Measurements from ENCODE around the gene C2orf92. TPM values are rescaled to one million over a fixed set of nuclear protein-coding genes. Genes with fewer than 3 reads are reported as not detected.

The C2orf92 gene
- total and polyA plus RNA-seq, 4 experiments from 2014 or later: 13.0 to 13.3 TPM; not detected in 2

DNA sequence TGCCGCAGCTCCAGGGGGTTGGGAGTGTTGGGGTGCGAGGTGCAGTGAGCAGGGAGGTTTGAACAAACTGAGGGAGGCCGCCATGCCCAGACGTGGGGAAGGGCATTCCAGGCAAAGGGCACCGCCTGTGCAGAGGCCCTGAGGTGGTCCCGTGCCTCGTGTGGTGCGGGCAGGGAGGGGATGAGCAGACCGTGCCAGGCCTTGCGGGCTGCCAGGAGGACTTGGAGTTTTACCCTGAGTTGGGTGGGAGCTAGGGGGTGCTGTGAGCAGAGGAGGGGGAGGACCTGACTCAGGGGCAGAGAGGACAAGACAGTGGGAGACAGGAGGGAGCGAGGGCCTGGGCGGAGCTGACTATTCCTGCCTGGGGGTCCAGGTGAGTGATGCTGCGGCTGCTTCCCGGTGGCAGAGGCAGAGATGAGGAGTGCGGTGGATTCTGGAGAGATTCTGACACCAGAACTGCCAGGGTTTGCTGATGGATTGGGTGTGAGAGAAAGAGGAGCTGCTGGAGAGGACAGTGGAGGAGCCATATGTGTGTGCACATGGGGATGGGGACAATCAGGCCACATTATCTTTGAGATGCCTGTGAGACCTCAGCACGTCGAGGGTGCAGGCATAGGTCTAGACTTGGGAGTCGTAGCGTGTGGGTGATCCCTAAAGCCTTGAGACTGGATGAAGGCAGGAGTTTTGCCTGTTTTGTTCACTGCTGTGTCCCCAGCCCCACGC is 67.3 kb downstream of the C2orf92 start:
- Histone ChIP-seq H3K36me3 (ENCODE audit: insufficient read depth, low read length) (peaks cover 80% of the 10 kb centered on the region), H3K9me3 (ENCODE audit: control insufficient read depth in 1 of 2, low read length in 2 of 2) (no peaks in the 10 kb centered on the region), H3K4me1 (ENCODE audit: insufficient read depth, low read length) (peaks cover 20% of the 10 kb centered on the region), H3K4me3 (ENCODE audit: low read length in 2 of 2) (no peak overlapping the region), H3K27me3 (ENCODE audit: insufficient read depth, low read length) (no peaks in the 10 kb centered on the region), H3K27ac (ENCODE audit: low read depth, low read length) (no peak overlapping the region)
- Mint-ChIP-seq H3K9me3 (no peaks in the 10 kb centered on the region), H3K4me3 (peak overlapping the region in 1 of 8 donors; percentile 4), H3K27me3 (no peaks in the 10 kb centered on the region), H3K4me1 (peaks cover 11 to 42% (median 34%) of the 10 kb centered on the region in 4 donors), H3K36me3 (peaks cover 46 to 59% of the 10 kb centered on the region in 2 donors), H3K27ac (peak overlapping the region in 6 of 7 donors; percentile 38 to 87 (median 69))
- intact Hi-C loops (cut with micrococcal nuclease): no loop called here
- CTCF ChIA-PET (ENCODE audit: partially characterized antibody): interaction anchor here (1.1 to 1.7 kb wide), 4 partner anchors 10 to 61 kb away, joined by 3 to 5 read pairs (median 4); no protein-coding TSS in a partner anchor
- no peak for DNase-seq
- POLR2A ChIA-PET (ENCODE audit: partially characterized antibody): interaction anchor here (0.7 to 14.2 kb wide), 2 partner anchors 12 to 24 kb away, joined by 3 to 284 read pairs; partner anchors contain the start of gene ZAP70

DNA sequence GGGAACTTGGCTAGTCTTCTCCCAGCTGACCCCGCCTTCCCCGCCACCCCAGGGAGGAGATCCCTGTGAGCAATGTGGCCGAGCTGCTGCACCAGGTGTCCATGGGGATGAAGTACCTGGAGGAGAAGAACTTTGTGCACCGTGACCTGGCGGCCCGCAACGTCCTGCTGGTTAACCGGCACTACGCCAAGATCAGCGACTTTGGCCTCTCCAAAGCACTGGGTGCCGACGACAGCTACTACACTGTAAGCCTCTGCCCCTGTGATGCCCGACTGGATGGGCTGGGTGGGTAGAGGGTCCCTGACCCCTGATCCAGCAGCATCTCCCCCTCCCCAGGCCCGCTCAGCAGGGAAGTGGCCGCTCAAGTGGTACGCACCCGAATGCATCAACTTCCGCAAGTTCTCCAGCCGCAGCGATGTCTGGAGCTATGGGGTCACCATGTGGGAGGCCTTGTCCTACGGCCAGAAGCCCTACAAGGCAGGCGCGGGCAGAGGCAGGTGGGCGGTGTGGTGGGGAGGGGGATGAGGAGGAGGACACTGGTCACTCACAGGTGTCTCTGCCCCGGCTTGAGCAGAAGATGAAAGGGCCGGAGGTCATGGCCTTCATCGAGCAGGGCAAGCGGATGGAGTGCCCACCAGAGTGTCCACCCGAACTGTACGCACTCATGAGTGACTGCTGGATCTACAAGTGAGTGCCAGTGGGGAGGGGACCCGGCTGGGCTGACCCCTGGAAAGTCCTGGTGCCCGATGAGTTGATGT is 68.1 kb downstream of the C2orf92 start:
- Mint-ChIP-seq H3K4me3 (no peak overlapping the region), H3K4me1 (peaks cover 18 to 49% (median 38%) of the 10 kb centered on the region in 4 donors), H3K27me3 (no peaks in the 10 kb centered on the region), H3K36me3 (peaks cover 40 to 58% of the 10 kb centered on the region in 2 donors), H3K9me3 (no peaks in the 10 kb centered on the region), H3K27ac (peak overlapping the region in 1 of 7 donors; percentile 40)
- Histone ChIP-seq H3K4me3 (ENCODE audit: low read length in 2 of 2) (no peak overlapping the region), H3K36me3 (ENCODE audit: insufficient read depth, low read length) (peaks cover 72% of the 10 kb centered on the region), H3K4me1 (ENCODE audit: insufficient read depth, low read length) (peaks cover 28% of the 10 kb centered on the region), H3K27ac (ENCODE audit: low read depth, low read length) (no peak overlapping the region), H3K9me3 (ENCODE audit: control insufficient read depth in 1 of 2, low read length in 2 of 2) (no peaks in the 10 kb centered on the region), H3K27me3 (ENCODE audit: insufficient read depth, low read length) (no peaks in the 10 kb centered on the region)
- intact Hi-C loops (cut with micrococcal nuclease): no loop called here
- POLR2A ChIA-PET (ENCODE audit: partially characterized antibody): interaction anchor here (0.7 to 14.2 kb wide), 3 partner anchors 12 to 24 kb away, joined by 3 to 284 read pairs (median 5); partner anchors contain the start of gene ZAP70
- CTCF ChIA-PET (ENCODE audit: partially characterized antibody): interaction anchor here (1.1 to 1.7 kb wide), 3 partner anchors 9 to 62 kb away, joined by 3 to 4 read pairs (median 3); no protein-coding TSS in a partner anchor
- DNase-seq: no peak

DNA sequence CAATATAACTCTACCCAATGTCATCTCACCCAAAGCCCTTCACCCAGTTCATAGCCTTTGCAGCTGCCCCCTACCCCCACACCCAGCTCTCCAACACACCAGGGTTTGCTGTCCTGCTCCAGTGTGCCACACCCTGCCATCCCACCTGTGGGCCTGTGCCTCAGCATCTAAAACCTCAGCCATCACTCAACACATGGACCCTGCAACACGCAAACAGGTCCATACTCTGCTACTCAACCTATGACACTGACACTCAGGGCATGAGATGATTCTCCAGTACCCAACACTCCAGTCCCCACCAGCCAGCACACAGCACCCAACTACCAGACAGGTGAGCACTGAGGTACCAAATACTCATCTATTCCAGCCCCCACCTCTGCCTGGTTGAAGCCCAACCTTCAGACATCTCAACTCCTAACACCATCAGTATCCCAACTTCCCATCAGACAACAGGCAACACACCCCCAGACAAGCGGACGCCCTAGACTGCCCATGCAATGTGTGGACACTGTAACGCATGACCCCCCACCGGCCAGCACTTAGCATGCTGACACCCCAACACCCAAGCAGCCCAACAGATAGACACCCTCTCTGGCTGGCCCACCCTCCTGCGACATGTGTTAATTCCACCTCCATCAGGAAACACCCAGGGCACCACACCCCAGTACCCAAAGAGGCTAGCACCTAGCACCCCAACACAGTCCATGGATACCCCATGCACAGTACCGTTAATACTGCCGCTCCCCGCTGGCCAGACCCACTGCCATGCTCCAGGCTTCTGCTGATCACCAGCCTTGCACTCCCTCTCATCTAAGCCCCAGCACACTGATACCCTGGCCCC is 68.9 kb downstream of the C2orf92 start:
- no peak overlapping the region for H3K4me3 ChIP-seq (ENCODE audit: low read length in 2 of 2)
- H3K9me3 ChIP-seq (ENCODE audit: control insufficient read depth in 1 of 2, low read length in 2 of 2): no peaks in the 10 kb centered on the region
- H3K27me3 ChIP-seq (ENCODE audit: insufficient read depth, low read length): no peaks in the 10 kb centered on the region
- peaks cover 34% of the 10 kb centered on the region for H3K4me1 ChIP-seq (ENCODE audit: insufficient read depth, low read length)
- no peak overlapping the region for H3K27ac ChIP-seq (ENCODE audit: low read depth, low read length)
- no peaks in the 10 kb centered on the region for H3K9me3 Mint-ChIP-seq
- peak overlapping the region in 6 of 7 donors; percentile 40 to 86 (median 76) for H3K27ac Mint-ChIP-seq
- intact Hi-C loops (cut with micrococcal nuclease): no loop called here
- ChIA-PET CTCF (ENCODE audit: partially characterized antibody) (interaction anchor here (1.7 to 6.5 kb wide), 5 partner anchors 10 to 29 kb away, joined by 3 to 119 read pairs (median 46); partner anchors contain the start of gene ZAP70), POLR2A (ENCODE audit: partially characterized antibody) (interaction anchor here (0.8 to 14.2 kb wide), 4 partner anchors 10 to 76 kb away, joined by 3 to 284 read pairs (median 4); partner anchors contain the start of gene ZAP70)
- no peaks in the 10 kb centered on the region for H3K27me3 Mint-ChIP-seq
- H3K4me1 Mint-ChIP-seq: peaks cover 25 to 57% (median 43%) of the 10 kb centered on the region in 4 donors
- no peak overlapping the region for H3K4me3 Mint-ChIP-seq
- DNase-seq: no peak
- peaks cover 64% of the 10 kb centered on the region for H3K36me3 ChIP-seq (ENCODE audit: insufficient read depth, low read length)
- H3K36me3 Mint-ChIP-seq: peaks cover 40 to 58% of the 10 kb centered on the region in 2 donors

DNA sequence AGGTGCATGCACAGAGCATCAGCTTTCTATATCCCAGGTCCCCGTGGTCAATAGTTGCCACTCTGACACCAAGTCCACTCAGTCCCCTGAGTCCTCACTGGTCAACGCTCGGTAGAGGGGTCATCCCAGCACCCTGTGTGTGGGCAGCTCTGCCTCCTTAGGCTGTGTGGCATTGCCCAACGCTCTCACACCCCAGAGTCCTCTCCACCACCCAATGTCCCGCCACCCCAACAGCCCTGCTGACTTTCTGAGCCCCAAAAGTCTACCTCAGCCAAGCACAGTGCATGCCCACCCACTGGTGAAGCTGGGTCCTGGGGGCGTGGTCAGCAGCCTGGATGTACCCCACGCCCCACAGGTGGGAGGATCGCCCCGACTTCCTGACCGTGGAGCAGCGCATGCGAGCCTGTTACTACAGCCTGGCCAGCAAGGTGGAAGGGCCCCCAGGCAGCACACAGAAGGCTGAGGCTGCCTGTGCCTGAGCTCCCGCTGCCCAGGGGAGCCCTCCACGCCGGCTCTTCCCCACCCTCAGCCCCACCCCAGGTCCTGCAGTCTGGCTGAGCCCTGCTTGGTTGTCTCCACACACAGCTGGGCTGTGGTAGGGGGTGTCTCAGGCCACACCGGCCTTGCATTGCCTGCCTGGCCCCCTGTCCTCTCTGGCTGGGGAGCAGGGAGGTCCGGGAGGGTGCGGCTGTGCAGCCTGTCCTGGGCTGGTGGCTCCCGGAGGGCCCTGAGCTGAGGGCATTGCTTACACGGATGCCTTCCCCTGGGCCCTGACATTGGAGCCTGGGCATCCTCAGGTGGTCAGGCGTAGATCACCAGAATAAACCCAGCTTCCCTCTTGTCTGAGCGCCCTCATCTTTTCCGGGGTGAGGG is 69.7 kb downstream of the C2orf92 start:
- no peaks in the 10 kb centered on the region for H3K27me3 ChIP-seq (ENCODE audit: insufficient read depth, low read length)
- Mint-ChIP-seq H3K9me3 (peaks cover 0 to 2% (median 0%) of the 10 kb centered on the region in 8 donors), H3K27ac (peak overlapping the region in 5 of 7 donors; percentile 25 to 90 (median 77)), H3K27me3 (no peaks in the 10 kb centered on the region), H3K4me3 (no peak overlapping the region), H3K4me1 (peaks cover 32 to 65% (median 46%) of the 10 kb centered on the region in 4 donors), H3K36me3 (peaks cover 35 to 53% of the 10 kb centered on the region in 2 donors)
- H3K36me3 ChIP-seq (ENCODE audit: insufficient read depth, low read length): peaks cover 55% of the 10 kb centered on the region
- CTCF ChIA-PET (ENCODE audit: partially characterized antibody): interaction anchor here (0.6 to 10.0 kb wide), 9 partner anchors 9 to 40 kb away, joined by 3 to 166 read pairs (median 12); partner anchors contain the start of gene ZAP70
- H3K27ac ChIP-seq (ENCODE audit: low read depth, low read length): no peak overlapping the region
- H3K4me1 ChIP-seq (ENCODE audit: insufficient read depth, low read length): peaks cover 41% of the 10 kb centered on the region
- H3K4me3 ChIP-seq (ENCODE audit: low read length in 2 of 2): no peak overlapping the region
- POLR2A ChIA-PET (ENCODE audit: partially characterized antibody): interaction anchor here (0.8 to 14.2 kb wide), 4 partner anchors 11 to 77 kb away, joined by 3 to 284 read pairs (median 4); partner anchors contain the start of gene ZAP70
- DNase-seq: no peak
- intact Hi-C loops (cut with micrococcal nuclease): no loop called here
- H3K9me3 ChIP-seq (ENCODE audit: control insufficient read depth in 1 of 2, low read length in 2 of 2): no peaks in the 10 kb centered on the region

DNA sequence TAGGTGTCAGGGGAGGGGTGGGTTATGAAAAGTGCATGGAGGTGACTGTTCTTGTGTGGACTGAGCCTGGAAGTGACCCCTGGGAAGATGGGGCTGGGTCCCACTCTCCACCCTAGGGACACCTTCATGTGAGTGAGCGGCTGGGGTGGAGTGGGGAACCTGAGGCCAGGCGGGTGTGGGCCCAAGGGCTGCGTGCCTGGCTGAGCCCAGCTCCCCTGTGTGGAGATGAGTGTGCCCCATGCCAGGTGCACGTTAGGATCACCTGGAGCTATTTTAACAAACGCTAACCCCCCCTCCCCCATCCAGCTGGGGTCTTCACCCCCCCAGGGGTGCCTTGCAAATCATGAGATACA is 70.4 kb downstream of the C2orf92 start:
- Mint-ChIP-seq H3K36me3 (peaks cover 35 to 51% of the 10 kb centered on the region in 2 donors), H3K4me3 (no peak overlapping the region), H3K4me1 (peaks cover 37 to 71% (median 50%) of the 10 kb centered on the region in 4 donors), H3K27ac (peak overlapping the region in 2 of 7 donors; percentile 43 to 90), H3K9me3 (peaks cover 0 to 2% (median 0%) of the 10 kb centered on the region in 8 donors), H3K27me3 (no peaks in the 10 kb centered on the region)
- Histone ChIP-seq H3K4me1 (ENCODE audit: insufficient read depth, low read length) (peaks cover 47% of the 10 kb centered on the region), H3K9me3 (ENCODE audit: control insufficient read depth in 1 of 2, low read length in 2 of 2) (no peaks in the 10 kb centered on the region), H3K27ac (ENCODE audit: low read depth, low read length) (no peak overlapping the region), H3K27me3 (ENCODE audit: insufficient read depth, low read length) (no peaks in the 10 kb centered on the region), H3K4me3 (ENCODE audit: low read length in 2 of 2) (no peak overlapping the region), H3K36me3 (ENCODE audit: insufficient read depth, low read length) (peaks cover 50% of the 10 kb centered on the region)
- intact Hi-C loops (cut with micrococcal nuclease): no loop called here
- ChIA-PET CTCF (ENCODE audit: partially characterized antibody) (interaction anchor here (0.6 to 10.0 kb wide), 13 partner anchors 8 to 94 kb away, joined by 3 to 166 read pairs (median 9); partner anchors contain the start of genes COX5B and ZAP70), POLR2A (ENCODE audit: partially characterized antibody) (interaction anchor here (1.7 to 14.2 kb wide), 2 partner anchors 18 to 27 kb away, joined by 7 to 284 read pairs; partner anchors contain the start of gene ZAP70)
- no peak for DNase-seq
